ENCODE data around the gene NT5C1B. TPM values are rescaled to one million over a fixed set of nuclear protein-coding genes. Genes with fewer than 3 reads are reported as not detected.

The NT5C1B gene
- total RNA-seq, 4 donors from 2014 or later, result not detected

DNA sequence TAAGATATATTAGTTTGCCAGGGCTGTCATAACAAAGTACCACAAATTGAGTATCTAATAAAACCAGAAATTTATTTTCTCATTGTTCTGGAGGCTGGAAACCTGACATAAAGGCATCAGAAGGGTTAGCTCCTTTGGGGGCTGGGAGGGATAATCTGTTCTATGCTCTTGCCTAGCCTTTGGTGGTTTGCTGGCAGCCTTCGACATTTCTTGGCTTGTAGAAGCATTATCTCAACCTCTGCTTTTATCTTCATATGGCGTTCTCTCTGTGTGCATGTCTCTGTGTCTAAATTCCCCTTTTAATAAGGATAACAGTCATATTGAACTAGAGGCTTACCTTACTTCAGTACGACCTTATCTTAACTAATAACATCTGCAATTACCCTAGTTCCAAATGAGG lies 22.8 kb upstream of the NT5C1B start:
- no peak for DNase-seq
- TF ChIP-seq POLR2AphosphoS5 (IDR thresholded peaks at IDR 0.05) (no peak), POLR2A (IDR thresholded peaks at IDR 0.05) (no peak), EP300 (IDR thresholded peaks at IDR 0.05; ENCODE audit: low read depth) (no peak)
- TF ChIP-seq, protein P1, sequence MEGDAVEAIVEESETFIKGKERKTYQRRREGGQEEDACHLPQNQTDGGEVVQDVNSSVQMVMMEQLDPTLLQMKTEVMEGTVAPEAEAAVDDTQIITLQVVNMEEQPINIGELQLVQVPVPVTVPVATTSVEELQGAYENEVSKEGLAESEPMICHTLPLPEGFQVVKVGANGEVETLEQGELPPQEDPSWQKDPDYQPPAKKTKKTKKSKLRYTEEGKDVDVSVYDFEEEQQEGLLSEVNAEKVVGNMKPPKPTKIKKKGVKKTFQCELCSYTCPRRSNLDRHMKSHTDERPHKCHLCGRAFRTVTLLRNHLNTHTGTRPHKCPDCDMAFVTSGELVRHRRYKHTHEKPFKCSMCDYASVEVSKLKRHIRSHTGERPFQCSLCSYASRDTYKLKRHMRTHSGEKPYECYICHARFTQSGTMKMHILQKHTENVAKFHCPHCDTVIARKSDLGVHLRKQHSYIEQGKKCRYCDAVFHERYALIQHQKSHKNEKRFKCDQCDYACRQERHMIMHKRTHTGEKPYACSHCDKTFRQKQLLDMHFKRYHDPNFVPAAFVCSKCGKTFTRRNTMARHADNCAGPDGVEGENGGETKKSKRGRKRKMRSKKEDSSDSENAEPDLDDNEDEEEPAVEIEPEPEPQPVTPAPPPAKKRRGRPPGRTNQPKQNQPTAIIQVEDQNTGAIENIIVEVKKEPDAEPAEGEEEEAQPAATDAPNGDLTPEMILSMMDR (IDR thresholded peaks at IDR 0.05), result no peak
- Histone ChIP-seq H3K4me3 (no peak overlapping the region), H3K4me1 (no peaks in the 10 kb centered on the region), H3K9me3 (no peaks in the 10 kb centered on the region), H3K27ac (no peak overlapping the region), H3K27me3 (no peaks in the 10 kb centered on the region), H3K36me3 (no peaks in the 10 kb centered on the region)
- in situ Hi-C loops (cut with MboI; ENCODE audit: low pct_ligation_motif_present in 1 of 4, low pct_unique_long_range_greater_than_20kb in 1 of 4, low sequenced_read_pairs in 3 of 4), result no loop called here
- whole genome bisulfite sequencing, 2 donors (ENCODE audit: low coverage in 1 of 2), result 82 to 84% methylated on average over 3 of the region's 3 CpGs
- intact Hi-C loops (cut with DNase I; ENCODE audit: low total_unique reads), result no loop called here

DNA sequence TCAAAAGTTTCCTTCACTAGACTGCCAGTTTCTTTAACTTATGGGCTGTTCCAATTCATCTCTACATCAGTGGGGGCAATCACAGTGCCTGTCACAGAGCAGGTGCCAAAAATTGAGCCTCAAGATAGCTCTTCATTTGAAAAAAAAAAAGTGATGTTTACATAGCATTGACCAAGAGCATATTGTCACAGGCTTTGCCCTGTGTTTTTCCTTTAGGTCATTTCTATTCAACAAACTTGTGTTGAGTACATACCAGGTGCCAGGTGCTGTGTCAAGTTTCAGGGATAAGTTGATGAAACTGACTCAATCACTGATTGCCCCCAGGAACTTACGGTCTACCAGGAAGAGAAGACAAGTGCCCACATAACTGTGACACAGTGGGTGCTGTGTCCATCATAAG lies 22.2 kb upstream of the NT5C1B start:
- Histone ChIP-seq H3K4me3 (no peak overlapping the region), H3K9me3 (no peaks in the 10 kb centered on the region), H3K4me1 (no peaks in the 10 kb centered on the region), H3K27me3 (no peaks in the 10 kb centered on the region), H3K36me3 (no peaks in the 10 kb centered on the region), H3K27ac (no peak overlapping the region)
- TF ChIP-seq POLR2A (IDR thresholded peaks at IDR 0.05), result no peak
- TF ChIP-seq, protein P1 (IDR thresholded peaks at IDR 0.05), result no peak
- TF ChIP-seq POLR2AphosphoS5 (IDR thresholded peaks at IDR 0.05), result no peak
- no peak for TF ChIP-seq EP300 (IDR thresholded peaks at IDR 0.05; ENCODE audit: low read depth)
- intact Hi-C loops (cut with DNase I; ENCODE audit: low total_unique reads), result no loop called here
- 88% methylated on average over 1 of the region's 1 CpG; no CpG with 5 or more reads in 1 of the 2 donors for WGBS, 2 donors (ENCODE audit: low coverage in 1 of 2)
- in situ Hi-C loops (cut with MboI; ENCODE audit: low pct_ligation_motif_present in 1 of 4, low pct_unique_long_range_greater_than_20kb in 1 of 4, low sequenced_read_pairs in 3 of 4), result no loop called here
- no peak for DNase-seq

GRCh38 chr2:18611184-18611583 lies 21.8 kb upstream of the NT5C1B start:
- Histone ChIP-seq H3K4me3 (no peak overlapping the region), H3K9me3 (no peaks in the 10 kb centered on the region), H3K27me3 (no peaks in the 10 kb centered on the region), H3K4me1 (no peaks in the 10 kb centered on the region), H3K36me3 (no peaks in the 10 kb centered on the region), H3K27ac (no peak overlapping the region)
- 91% methylated on average over 4 to 5 of the region's 5 CpGs for WGBS, 2 donors (ENCODE audit: low coverage in 1 of 2)
- in situ Hi-C loops (cut with MboI; ENCODE audit: low pct_ligation_motif_present in 1 of 4, low pct_unique_long_range_greater_than_20kb in 1 of 4, low sequenced_read_pairs in 3 of 4), result no loop called here
- TF ChIP-seq, protein P1 (IDR thresholded peaks at IDR 0.05), result no peak
- TF ChIP-seq POLR2AphosphoS5 (IDR thresholded peaks at IDR 0.05), result no peak
- TF ChIP-seq POLR2A (IDR thresholded peaks at IDR 0.05), result no peak
- TF ChIP-seq EP300 (IDR thresholded peaks at IDR 0.05; ENCODE audit: low read depth), result no peak
- no peak for DNase-seq
- intact Hi-C loops (cut with DNase I; ENCODE audit: low total_unique reads), result no loop called here

GRCh38 chr2:18610651-18611050 lies 21.3 kb upstream of the NT5C1B start:
- no peak overlapping the region for H3K27ac ChIP-seq
- in situ Hi-C loops (cut with MboI; ENCODE audit: low pct_ligation_motif_present in 1 of 4, low pct_unique_long_range_greater_than_20kb in 1 of 4, low sequenced_read_pairs in 3 of 4), result no loop called here
- H3K27me3 ChIP-seq, result no peaks in the 10 kb centered on the region
- DNase-seq, result no peak
- H3K36me3 ChIP-seq, result no peaks in the 10 kb centered on the region
- TF ChIP-seq POLR2A (IDR thresholded peaks at IDR 0.05), result no peak
- no peaks in the 10 kb centered on the region for H3K4me1 ChIP-seq
- intact Hi-C loops (cut with DNase I; ENCODE audit: low total_unique reads), result no loop called here
- H3K4me3 ChIP-seq, result no peak overlapping the region
- H3K9me3 ChIP-seq, result no peaks in the 10 kb centered on the region
- 82 to 100% methylated on average over 1 of the region's 1 CpG for WGBS, 2 donors (ENCODE audit: low coverage in 1 of 2)

DNA sequence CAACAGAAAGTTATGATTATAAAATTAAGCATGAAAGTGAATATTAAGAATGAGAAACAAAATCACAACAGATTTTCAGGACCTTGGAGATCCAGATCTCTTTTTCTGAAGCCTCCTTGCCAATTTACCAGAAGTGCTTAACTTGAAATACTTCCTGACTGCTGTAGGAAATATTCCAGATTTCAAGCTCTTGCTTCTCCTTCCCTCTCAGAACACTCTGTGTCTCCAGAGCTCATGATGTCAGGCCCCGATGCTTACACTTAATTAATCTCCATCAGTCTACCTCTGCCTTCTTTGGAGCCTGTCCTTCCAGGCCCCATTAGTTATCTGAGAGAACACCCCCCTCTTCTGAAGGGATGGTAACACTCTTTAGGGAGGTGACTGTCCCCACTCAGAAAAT lies 20.7 kb upstream of the NT5C1B start:
- no peaks in the 10 kb centered on the region for H3K4me1 ChIP-seq
- WGBS, 2 donors (ENCODE audit: low coverage in 1 of 2), result 34 to 71% methylated on average over 1 of the region's 1 CpG
- no peak overlapping the region for H3K4me3 ChIP-seq
- no peaks in the 10 kb centered on the region for H3K9me3 ChIP-seq
- in situ Hi-C loops (cut with MboI; ENCODE audit: low pct_ligation_motif_present in 1 of 4, low pct_unique_long_range_greater_than_20kb in 1 of 4, low sequenced_read_pairs in 3 of 4) (no loop called here), intact Hi-C loops (cut with DNase I; ENCODE audit: low total_unique reads) (no loop called here)
- TF ChIP-seq POLR2A (IDR thresholded peaks at IDR 0.05), result no peak
- no peak for TF ChIP-seq EP300 (IDR thresholded peaks at IDR 0.05; ENCODE audit: low read depth)
- DNase-seq, result no peak
- H3K27me3 ChIP-seq, result no peaks in the 10 kb centered on the region
- H3K36me3 ChIP-seq, result no peaks in the 10 kb centered on the region
- no peak overlapping the region for H3K27ac ChIP-seq

All from transverse colon (tissue), 4 donors.